Panc1 (cell line): ENCODE measurements around the gene APEX2. TPM values are rescaled to one million over a fixed set of nuclear protein-coding genes. Genes with fewer than 3 reads are reported as not detected.

Experiments used
- ATAC-seq: fragments of 200-7000 bp; cut with Tn5 transposase; 2 replicates; pipeline ENCODE4 v1.9.1; 2020; ENCODE audit warnings: mild to moderate bottlenecking, moderate library complexity
- BruUV-seq: library from RNA; stranded (reverse); fragments of 400-500 nt; replicated peaks from 2 replicates; lab custom pipeline; 2021; lab: Mats Ljungman, UMichigan
- CTCF ChIA-PET: fragments of 300-600 bp; sonication (Branson Sonifier 250); formaldehyde crosslinking; loops from one replicate; lab custom pipeline; 2022; ENCODE audit warnings: antibody characterized with exemption; lab: Charles Lee
- POLR2A ChIA-PET: fragments of 300-600 bp; sonication (Branson Sonifier 250); formaldehyde crosslinking; loops from one replicate; lab custom pipeline; 2022; ENCODE audit warnings: antibody characterized with exemption; lab: Charles Lee
- DNase-seq: peaks from one replicate; pipeline ENCODE4 v3.0.0-alpha.2; 2010; ENCODE audit warnings: low read depth, low spot score
- H3K27ac ChIP-seq: 2 replicates; pipeline ENCODE4 v1.5.1; 2011; ENCODE audit warnings: mild to moderate bottlenecking, low read length, inconsistent platforms
- H3K27me3 ChIP-seq: fragments of 200-500 bp; sonication (Bioruptor generic); 2 replicates; pipeline ENCODE4 v1.6.0; 2014; ENCODE audit warnings: low read length, inconsistent platforms; ENCODE audit not compliant: control insufficient read depth, insufficient read depth
- H3K36me3 ChIP-seq: fragments of 200-500 bp; sonication (Bioruptor generic); 2 replicates; pipeline ENCODE4 v1.5.1; 2014; ENCODE audit warnings: inconsistent platforms, mild to moderate bottlenecking, low read length, moderate library complexity; ENCODE audit not compliant: control insufficient read depth, insufficient read depth
- H3K4me1 ChIP-seq: 2 replicates; pipeline ENCODE4 v1.5.1; 2011; ENCODE audit warnings: inconsistent platforms, mild to moderate bottlenecking, low read length, moderate library complexity; ENCODE audit not compliant: control insufficient read depth, insufficient read depth
- H3K4me3 ChIP-seq, 2 experiments: 2 replicates each; pipeline ENCODE4 v1.5.1; 2011 to 2012; ENCODE audit warnings: low read depth in 2 of 2, low read length in 2 of 2, mild to moderate bottlenecking in 2 of 2, inconsistent platforms in 1 of 2, moderate library complexity in 1 of 2
- H3K9me3 ChIP-seq: fragments of 200-500 bp; sonication (Bioruptor generic); 2 replicates; pipeline ENCODE4 v1.5.1; 2014; ENCODE audit warnings: low read depth, mild to moderate bottlenecking, inconsistent platforms, low read length, moderate library complexity; ENCODE audit not compliant: control insufficient read depth, insufficient read depth
- CTCF ChIP-seq: fragments of 450-650 bp; IDR thresholded peaks from 2 replicates; pipeline ENCODE4 v1.5.1; 2017; ENCODE audit warnings: mild to moderate bottlenecking
- POLR2AphosphoS5 ChIP-seq: IDR thresholded peaks from 2 replicates; pipeline ENCODE4 v1.6.1; 2012; ENCODE audit warnings: mild to moderate bottlenecking, low read depth, low read length, moderate library complexity
- SIN3A ChIP-seq: IDR thresholded peaks from 2 replicates; pipeline ENCODE4 v1.6.1; 2012; ENCODE audit warnings: low read depth, mild to moderate bottlenecking, low read length, moderate library complexity, borderline replicate concordance; ENCODE audit not compliant: insufficient read depth
- TCF7L2 ChIP-seq: IDR thresholded peaks from 2 replicates; pipeline ENCODE4 v1.6.1; 2011; ENCODE audit warnings: mild to moderate bottlenecking, low read depth, low read length, inconsistent platforms
- in situ Hi-C: cut with HindIII; loops from 2 replicates; pipeline ENCODE4 v1.10.0; 2016; ENCODE audit warnings: low sequenced_read_pairs, low pct_unique_long_range_greater_than_20kb
- intact Hi-C: fragments of 100-400 bp; cut with micrococcal nuclease; formaldehyde crosslinking; loops from one replicate; pipeline ENCODE4 v1.10.0; 2022; ENCODE audit not compliant: unreplicated experiment
- total RNA-seq: library from RNA; stranded (reverse); gene quantifications from one replicate; pipeline ENCODE4 v1.2.1, GENCODE V29; 2021; ENCODE audit not compliant: unreplicated experiment
- TF ChIP-seq, protein P1 (sequence below), 2 experiments: IDR thresholded peaks; 2 replicates each; pipeline ENCODE4 v1.6.1; 2011 to 2012; ENCODE audit warnings: low read depth in 2 of 2, control low read depth in 1 of 2, low read length in 1 of 2, mild to moderate bottlenecking in 1 of 2, moderate library complexity in 1 of 2; ENCODE audit not compliant: insufficient read depth in 1 of 2

Gene APEX2
- total RNA-seq, 1 experiment from 2014 or later: 32.3 TPM

- no peak for DNase-seq
- H3K4me1 ChIP-seq: no peaks in the 10 kb centered on the region
- TF ChIP-seq SIN3A: no peak
- TF ChIP-seq, protein P1, sequence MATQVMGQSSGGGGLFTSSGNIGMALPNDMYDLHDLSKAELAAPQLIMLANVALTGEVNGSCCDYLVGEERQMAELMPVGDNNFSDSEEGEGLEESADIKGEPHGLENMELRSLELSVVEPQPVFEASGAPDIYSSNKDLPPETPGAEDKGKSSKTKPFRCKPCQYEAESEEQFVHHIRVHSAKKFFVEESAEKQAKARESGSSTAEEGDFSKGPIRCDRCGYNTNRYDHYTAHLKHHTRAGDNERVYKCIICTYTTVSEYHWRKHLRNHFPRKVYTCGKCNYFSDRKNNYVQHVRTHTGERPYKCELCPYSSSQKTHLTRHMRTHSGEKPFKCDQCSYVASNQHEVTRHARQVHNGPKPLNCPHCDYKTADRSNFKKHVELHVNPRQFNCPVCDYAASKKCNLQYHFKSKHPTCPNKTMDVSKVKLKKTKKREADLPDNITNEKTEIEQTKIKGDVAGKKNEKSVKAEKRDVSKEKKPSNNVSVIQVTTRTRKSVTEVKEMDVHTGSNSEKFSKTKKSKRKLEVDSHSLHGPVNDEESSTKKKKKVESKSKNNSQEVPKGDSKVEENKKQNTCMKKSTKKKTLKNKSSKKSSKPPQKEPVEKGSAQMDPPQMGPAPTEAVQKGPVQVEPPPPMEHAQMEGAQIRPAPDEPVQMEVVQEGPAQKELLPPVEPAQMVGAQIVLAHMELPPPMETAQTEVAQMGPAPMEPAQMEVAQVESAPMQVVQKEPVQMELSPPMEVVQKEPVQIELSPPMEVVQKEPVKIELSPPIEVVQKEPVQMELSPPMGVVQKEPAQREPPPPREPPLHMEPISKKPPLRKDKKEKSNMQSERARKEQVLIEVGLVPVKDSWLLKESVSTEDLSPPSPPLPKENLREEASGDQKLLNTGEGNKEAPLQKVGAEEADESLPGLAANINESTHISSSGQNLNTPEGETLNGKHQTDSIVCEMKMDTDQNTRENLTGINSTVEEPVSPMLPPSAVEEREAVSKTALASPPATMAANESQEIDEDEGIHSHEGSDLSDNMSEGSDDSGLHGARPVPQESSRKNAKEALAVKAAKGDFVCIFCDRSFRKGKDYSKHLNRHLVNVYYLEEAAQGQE (IDR thresholded peaks at IDR 0.05; ENCODE audit: insufficient read depth in 1 of 2, low read depth in 2 of 2, low read length in 1 of 2): no peak
- no peak for TF ChIP-seq CTCF
- no peak for TF ChIP-seq POLR2AphosphoS5
- no peak for TF ChIP-seq TCF7L2
- H3K36me3 ChIP-seq: no peaks in the 10 kb centered on the region
- POLR2A ChIA-PET: no interaction called here
- intact Hi-C loops: no loop called here
- no peaks in the 10 kb centered on the region for H3K27me3 ChIP-seq
- no TSS peak for BruUV-seq
- H3K4me3 ChIP-seq: no peak overlapping the region
- CTCF ChIA-PET: no interaction called here
- in situ Hi-C loops: no loop called here
- no peak for ATAC-seq
- no peak overlapping the region for H3K27ac ChIP-seq
- H3K9me3 ChIP-seq: no peaks in the 10 kb centered on the region
Observed at GRCh38 chrX:55028611-55029010, 28.4 kb downstream of the APEX2 start.

DNA sequence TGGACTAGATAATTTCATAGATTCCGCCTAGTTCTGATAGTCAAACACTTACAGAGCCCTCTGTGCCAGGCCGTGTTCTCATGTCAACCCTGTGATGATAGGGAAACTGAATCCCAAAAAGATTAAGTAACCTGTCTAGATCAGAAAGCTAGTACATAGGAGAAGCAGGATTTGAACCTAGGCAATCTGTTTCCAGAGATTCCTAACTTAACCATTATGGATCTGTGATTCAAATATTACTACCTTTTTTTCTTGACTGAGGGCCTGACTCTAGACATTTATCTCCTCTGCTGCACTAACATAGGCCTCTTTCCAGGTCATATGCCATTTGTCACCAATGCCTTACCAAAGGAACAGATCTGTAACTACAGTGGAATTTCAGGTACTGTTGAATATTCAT lies 29.1 kb downstream of the APEX2 start:
- intact Hi-C loops: no loop called here
- Histone ChIP-seq H3K27me3 (no peaks in the 10 kb centered on the region), H3K27ac (no peak overlapping the region), H3K9me3 (no peaks in the 10 kb centered on the region), H3K4me1 (no peaks in the 10 kb centered on the region), H3K4me3 (no peak overlapping the region), H3K36me3 (no peaks in the 10 kb centered on the region)
- no TSS peak for BruUV-seq
- DNase-seq (no peak), ATAC-seq (no peak)
- in situ Hi-C loops: no loop called here
- ChIA-PET POLR2A (no interaction called here), CTCF (no interaction called here)
- TF ChIP-seq TCF7L2 (no peak), SIN3A (no peak), POLR2AphosphoS5 (no peak), CTCF (no peak)
- TF ChIP-seq, protein P1 (IDR thresholded peaks at IDR 0.05; ENCODE audit: insufficient read depth in 1 of 2, low read depth in 2 of 2, low read length in 1 of 2): no peak
